Activated naive CD8-positive, alpha-beta T cell treated with anti-CD3 and anti-CD28 coated beads for 36 hours (primary cell): ENCODE data around the gene KRT16. TPM values are rescaled to one million over a fixed set of nuclear protein-coding genes. Genes with fewer than 3 reads are reported as not detected.
"Not testable (repeated sequence)": the region's sequence is repeated elsewhere in the genome, so short reads cannot be mapped to it uniquely, and the experiment has no call there.

ENCODE experiments used
- DNase-seq: peaks from one replicate; pipeline ENCODE4 v3.0.0; 2021
- H3K27ac Mint-ChIP-seq: one replicate; pipeline ENCODE4 v1.8.0; 2022; ENCODE audit warnings: mild to moderate bottlenecking, moderate library complexity, mixed read lengths
- H3K27me3 Mint-ChIP-seq: one replicate; pipeline ENCODE4 v1.8.0; 2022; ENCODE audit warnings: mild to moderate bottlenecking, mixed read lengths
- H3K36me3 Mint-ChIP-seq: one replicate; pipeline ENCODE4 v1.8.0; 2021; ENCODE audit warnings: mild to moderate bottlenecking, mixed read lengths
- H3K4me1 Mint-ChIP-seq: one replicate; pipeline ENCODE4 v1.8.0; 2021; ENCODE audit warnings: mixed read lengths
- H3K4me3 Mint-ChIP-seq: one replicate; pipeline ENCODE4 v1.8.0; 2022; ENCODE audit warnings: mild to moderate bottlenecking, moderate library complexity, mixed read lengths
- H3K9me3 Mint-ChIP-seq: one replicate; pipeline ENCODE4 v1.8.0; 2022; ENCODE audit warnings: mixed read lengths
- total RNA-seq, 2 experiments: library from RNA; stranded (reverse); gene quantifications; one replicate each; pipeline ENCODE4 v1.2.3, GENCODE V29; 2021

The KRT16 gene
- total RNA-seq, 2 experiments from 2014 or later, result not detected

DNA sequence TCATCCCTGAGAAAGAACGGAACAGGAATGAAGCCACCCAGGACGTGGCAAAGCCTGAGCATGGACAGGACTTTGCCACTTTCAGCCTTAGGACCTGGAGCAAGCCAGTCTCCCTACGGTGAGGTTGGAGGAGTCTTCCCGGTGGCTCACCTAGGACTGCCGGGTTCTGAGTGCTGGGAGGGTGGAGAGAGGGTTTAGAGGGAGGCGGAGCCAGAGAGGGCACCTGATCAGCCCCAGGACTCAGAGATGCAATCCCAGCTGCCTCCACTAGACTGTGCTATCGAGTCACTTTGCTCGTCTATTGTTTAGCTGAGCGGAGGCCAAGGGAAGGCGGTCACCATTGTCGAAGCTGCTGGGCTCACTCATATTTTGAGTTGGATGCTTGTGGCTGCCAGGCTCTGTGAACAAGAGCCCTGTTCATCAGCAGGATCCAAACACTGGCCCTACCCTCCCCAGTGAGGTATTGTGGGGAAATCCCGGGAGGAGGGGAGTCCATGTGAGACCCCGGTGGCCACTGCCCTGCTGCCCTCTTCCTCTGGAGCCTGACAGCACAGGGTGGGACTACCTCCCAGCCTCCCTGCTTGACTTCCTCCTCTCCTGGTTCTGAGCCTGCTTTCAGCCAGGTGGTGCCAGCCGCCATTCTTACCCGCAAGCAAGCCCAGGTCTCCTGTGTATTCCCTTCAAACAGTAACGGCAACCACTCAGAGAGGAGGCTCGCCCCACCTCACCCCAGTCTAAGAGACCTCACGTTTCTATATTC is 32.9 kb downstream of the KRT16 start:
- peaks cover 60% of the 10 kb centered on the region for H3K27me3 Mint-ChIP-seq

DNA sequence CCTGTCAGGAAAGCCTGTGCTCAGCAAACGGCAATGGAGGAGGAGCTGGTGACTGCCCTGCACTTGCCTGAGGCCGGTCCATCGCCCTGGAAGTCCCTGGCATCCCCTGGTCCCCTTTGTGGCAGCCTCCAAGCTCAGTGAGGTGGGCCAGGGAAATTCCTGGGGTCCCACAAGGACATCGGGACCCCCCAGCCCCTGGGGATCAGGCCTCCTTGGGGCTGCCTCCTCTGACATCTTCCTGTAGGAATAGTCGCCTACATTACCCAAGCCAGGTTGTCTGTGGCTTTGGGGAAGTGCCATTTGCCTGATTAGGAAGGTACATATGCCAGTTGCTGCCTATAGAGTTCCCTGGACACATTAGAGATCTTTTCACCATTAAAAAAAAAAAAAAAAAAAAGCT is 33.6 kb downstream of the KRT16 start:
- no peak overlapping the region for H3K27ac Mint-ChIP-seq
- DNase-seq, result no peak
- H3K27me3 Mint-ChIP-seq, result peaks cover 65% of the 10 kb centered on the region
- no peaks in the 10 kb centered on the region for H3K36me3 Mint-ChIP-seq
- H3K4me1 Mint-ChIP-seq, result no peaks in the 10 kb centered on the region
- H3K9me3 Mint-ChIP-seq, result no peaks in the 10 kb centered on the region
- H3K4me3 Mint-ChIP-seq, result no peak overlapping the region

More for the DNA sequence above, 32.9 kb downstream of the KRT16 start:
- H3K36me3 Mint-ChIP-seq, result no peaks in the 10 kb centered on the region
- no peak overlapping the region for H3K4me3 Mint-ChIP-seq
- no peaks in the 10 kb centered on the region for H3K4me1 Mint-ChIP-seq
- DNase-seq, result peak; percentile 74
- H3K27ac Mint-ChIP-seq, result no peak overlapping the region
- no peaks in the 10 kb centered on the region for H3K9me3 Mint-ChIP-seq

DNA sequence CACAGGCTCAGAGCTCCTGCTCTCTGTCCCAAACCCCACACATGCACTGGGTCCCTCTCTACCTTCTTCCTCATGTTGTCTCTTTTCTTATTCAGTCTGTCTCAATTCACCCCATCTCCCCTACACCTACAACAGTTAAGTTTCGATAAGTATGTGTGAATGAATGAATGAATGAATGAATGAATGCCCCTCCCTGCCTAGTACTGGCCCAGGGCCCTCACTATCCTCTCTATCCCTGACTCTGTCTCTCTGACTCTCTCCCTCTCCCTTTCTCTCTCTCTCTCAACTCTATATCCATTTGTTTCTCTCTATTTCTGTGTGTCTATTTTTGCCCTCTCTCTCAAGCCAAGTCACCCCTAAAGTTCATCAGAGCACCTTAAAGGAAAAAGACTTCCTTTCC is 34.0 kb downstream of the KRT16 start:
- DNase-seq, result no peak
- Mint-ChIP-seq H3K27ac (no peak overlapping the region), H3K9me3 (no peaks in the 10 kb centered on the region), H3K27me3 (peaks cover 69% of the 10 kb centered on the region), H3K4me3 (no peak overlapping the region), H3K36me3 (no peaks in the 10 kb centered on the region), H3K4me1 (no peaks in the 10 kb centered on the region)

DNA sequence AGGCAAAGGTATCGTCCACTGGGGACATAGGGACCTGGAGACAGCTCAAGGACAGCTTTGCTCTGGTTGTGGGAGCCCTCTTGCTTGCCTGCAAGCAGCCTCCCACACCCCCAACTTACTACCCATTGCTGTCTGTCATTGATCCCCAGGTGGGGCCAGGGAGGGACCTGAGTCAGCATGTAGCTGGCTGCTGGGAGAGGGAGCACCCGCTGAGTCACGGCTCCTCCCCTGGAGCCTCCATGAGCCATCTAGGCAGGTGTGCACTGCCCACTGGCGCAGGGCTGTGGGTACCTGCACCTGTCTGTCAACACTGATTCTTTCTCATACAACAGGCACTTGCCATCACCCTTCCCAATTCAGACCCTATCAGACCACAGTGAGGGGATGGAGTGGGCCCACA is 35.8 kb downstream of the KRT16 start:
- not testable (repeated sequence) for H3K36me3 Mint-ChIP-seq, H3K4me1 Mint-ChIP-seq, H3K9me3 Mint-ChIP-seq, H3K4me3 Mint-ChIP-seq, DNase-seq, H3K27ac Mint-ChIP-seq
- peaks cover 77% of the 10 kb centered on the region for H3K27me3 Mint-ChIP-seq

DNA sequence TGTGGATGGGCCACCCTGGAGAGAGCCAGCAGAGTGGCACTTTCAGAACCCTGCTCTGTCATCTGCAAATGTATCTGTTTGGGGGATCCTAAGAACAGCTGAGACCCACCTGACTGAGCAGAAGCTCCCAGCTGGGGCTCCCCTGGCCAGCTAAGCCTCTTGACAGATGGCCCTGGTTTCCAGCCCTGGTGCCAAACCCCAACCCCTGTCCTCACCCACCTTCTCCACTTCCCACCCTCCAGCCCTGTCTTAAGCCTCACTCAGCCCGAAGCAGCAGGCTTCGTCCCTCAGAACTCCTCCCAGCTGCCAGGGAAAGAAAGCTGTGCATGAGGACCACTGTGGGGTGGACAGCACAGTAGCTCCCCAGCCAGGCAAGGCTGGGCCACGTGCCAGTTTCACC is 37.2 kb downstream of the KRT16 start:
- Mint-ChIP-seq H3K4me1 (no peaks in the 10 kb centered on the region), H3K27ac (no peak overlapping the region), H3K27me3 (peaks cover 77% of the 10 kb centered on the region), H3K36me3 (no peaks in the 10 kb centered on the region), H3K4me3 (no peak overlapping the region), H3K9me3 (no peaks in the 10 kb centered on the region)
- no peak for DNase-seq

DNA sequence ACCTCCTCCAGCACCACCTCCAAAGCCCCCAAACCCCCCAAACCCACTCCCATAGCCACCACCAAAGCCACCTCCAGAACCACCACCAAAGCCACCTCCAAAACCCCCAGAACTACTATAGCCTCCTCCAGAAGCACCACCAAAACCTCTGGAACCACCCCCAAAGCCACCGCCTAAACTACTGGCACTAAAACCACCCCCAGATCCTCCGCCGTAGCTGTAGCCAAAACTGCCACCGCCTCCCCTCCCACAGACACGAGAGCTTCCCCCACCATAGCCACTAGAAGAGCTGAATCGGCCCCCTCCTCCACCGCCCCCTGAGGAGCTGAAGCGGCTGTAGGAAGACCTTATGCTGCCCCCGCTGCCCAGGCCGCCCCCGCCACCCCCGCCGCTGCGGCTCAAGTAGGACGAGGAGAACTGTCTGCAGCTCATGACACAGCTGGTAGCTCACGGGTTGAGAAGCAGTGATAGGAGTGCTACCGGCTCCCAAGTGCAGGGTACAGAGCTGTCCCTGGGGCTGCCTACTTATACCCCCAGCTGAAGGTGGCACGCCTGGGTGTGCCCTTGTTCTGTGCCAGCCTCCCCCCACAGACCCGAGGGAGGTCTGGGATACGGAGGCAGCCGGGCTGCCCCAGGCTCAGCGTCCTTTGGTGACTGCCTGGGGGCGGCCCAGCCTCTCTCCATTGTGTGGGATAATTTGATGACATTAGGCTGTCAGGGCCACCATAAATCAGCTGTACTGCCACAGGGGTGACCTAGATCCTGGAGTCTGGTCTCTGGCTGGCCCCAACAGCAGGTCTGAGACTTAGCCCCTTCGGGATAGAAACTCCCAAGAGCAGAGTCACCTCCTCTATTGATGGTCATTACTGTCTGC is 40.8 kb downstream of the KRT16 start, which contains the start of gene KRT9:
Gene KRT9, minus strand, starts transcription at position 499 of the 874 bp plus-strand sequence. Its CDS starts 67 bp downstream, at position 432.
- H3K36me3 Mint-ChIP-seq, result peaks cover 6% of the 10 kb centered on the region
- H3K27ac Mint-ChIP-seq, result no peak within 1 kb of the TSS
- peaks cover 12% of the 10 kb centered on the region for H3K9me3 Mint-ChIP-seq
- peaks cover 57% of the 10 kb centered on the region for H3K27me3 Mint-ChIP-seq
- peaks cover 8% of the 10 kb centered on the region for H3K4me1 Mint-ChIP-seq
- no peak for DNase-seq
- no peak within 1 kb of the TSS for H3K4me3 Mint-ChIP-seq

DNA sequence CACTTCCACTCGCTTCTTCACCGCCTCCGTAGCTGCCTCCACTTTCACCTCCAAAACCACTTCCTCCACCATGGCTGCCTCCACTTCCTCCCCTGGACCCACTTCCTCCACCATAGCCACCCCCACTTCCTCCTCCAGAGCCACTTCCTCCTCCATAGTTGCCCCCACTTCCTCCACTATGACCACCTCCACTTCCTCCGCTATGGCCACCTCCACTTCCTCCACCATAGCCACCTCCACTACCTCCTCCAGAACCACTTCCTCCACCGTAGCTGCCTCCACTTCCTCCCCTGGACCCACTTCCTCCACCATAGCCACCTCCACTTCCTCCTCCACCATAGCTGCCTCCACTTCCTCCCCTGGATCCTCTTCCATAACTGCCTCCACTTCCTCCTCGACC is 45.2 kb downstream of the KRT16 start:
- H3K4me3 Mint-ChIP-seq, result peak overlapping the region; percentile 26
- H3K9me3 Mint-ChIP-seq, result peaks cover 12% of the 10 kb centered on the region
- peak overlapping the region; percentile 75 for H3K27ac Mint-ChIP-seq
- peaks cover 6% of the 10 kb centered on the region for H3K36me3 Mint-ChIP-seq
- peaks cover 10% of the 10 kb centered on the region for H3K4me1 Mint-ChIP-seq
- H3K27me3 Mint-ChIP-seq, result peaks cover 48% of the 10 kb centered on the region
- no peak for DNase-seq

DNA sequence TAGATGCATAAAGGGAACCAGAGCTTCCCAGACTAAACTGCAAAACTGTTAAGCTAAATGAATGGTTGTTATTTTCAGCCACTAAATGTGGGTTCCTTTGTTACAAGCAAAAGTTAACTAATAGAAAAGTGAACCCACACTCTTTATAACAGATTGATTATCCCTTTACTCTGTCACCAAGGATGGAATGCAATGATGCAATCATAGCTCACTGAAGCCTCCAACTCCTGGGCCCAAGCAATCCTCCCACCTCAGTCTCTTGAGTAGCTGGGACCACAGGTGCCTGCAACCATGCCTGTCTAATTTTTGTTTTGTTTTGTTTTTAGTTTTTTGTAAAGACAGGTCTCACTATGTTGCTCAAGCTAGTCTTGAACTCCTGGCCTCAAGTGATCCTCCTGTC is 47.2 kb downstream of the KRT16 start:
- Mint-ChIP-seq H3K9me3 (peaks cover 12% of the 10 kb centered on the region), H3K36me3 (peaks cover 6% of the 10 kb centered on the region), H3K4me1 (peaks cover 10% of the 10 kb centered on the region)

DNA sequence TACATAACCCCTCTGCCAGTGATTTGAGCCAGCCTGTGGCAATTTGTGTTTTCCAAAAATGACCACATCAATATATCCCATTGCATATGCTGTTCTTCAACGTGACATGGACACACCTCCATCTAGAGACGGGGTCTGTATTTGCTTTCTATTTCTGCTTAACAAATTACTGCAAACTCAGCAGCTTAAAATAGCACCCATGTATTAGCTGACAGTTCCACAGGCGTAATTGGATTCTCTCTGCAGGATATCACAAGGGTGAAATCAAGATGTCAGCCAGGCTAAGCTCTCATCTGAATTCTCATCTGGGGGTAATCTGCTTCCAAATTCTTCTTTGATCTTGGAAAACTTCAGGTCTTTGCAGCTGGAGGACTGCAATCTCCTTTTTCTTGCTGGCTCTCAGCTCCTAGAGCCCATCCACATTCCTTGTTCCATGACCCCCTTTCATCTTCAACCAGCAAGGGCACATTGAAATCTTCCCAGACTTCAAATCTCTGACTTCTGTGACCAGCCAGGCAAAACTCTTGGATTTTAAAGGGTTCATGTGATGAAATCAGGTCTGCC is 48.9 kb downstream of the KRT16 start:
- Mint-ChIP-seq H3K4me3 (no peak overlapping the region), H3K36me3 (peaks cover 6% of the 10 kb centered on the region), H3K9me3 (peaks cover 12% of the 10 kb centered on the region), H3K27me3 (peaks cover 53% of the 10 kb centered on the region), H3K27ac (no peak overlapping the region), H3K4me1 (peaks cover 10% of the 10 kb centered on the region)
- DNase-seq, result no peak

More for the DNA sequence above, 47.2 kb downstream of the KRT16 start:
- no peak overlapping the region for H3K27ac Mint-ChIP-seq
- peaks cover 50% of the 10 kb centered on the region for H3K27me3 Mint-ChIP-seq
- no peak overlapping the region for H3K4me3 Mint-ChIP-seq
- no peak for DNase-seq

DNA sequence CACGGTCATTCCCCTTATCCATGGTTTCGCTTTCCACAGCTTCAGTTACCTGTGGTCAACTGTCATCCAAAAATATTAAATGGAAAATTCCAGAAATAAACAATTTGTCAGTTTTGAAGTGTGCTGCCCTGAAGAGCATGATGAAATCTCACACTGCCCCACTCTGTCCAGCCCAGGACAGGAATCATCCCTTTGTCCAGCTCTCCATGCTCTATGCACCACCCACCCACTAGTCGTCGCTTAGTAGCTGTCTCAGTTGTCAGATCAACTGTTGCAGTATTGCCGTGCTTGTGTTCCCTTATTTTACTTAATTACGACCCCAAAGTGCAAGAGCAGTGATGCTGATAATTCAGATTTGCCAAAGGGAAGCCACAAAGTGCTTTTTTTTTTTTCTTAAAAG is 51.0 kb downstream of the KRT16 start:
- Mint-ChIP-seq H3K9me3 (no peaks in the 10 kb centered on the region), H3K4me1 (peaks cover 2% of the 10 kb centered on the region), H3K4me3 (no peak overlapping the region), H3K27ac (no peak overlapping the region), H3K27me3 (peaks cover 64% of the 10 kb centered on the region), H3K36me3 (no peaks in the 10 kb centered on the region)
- no peak for DNase-seq

Other genes with a start within 250 kb of the KRT16 start
- gene KRT33B, start 243.0 kb downstream of the KRT16 start, total RNA-seq, result not detected
- gene KRT34, start 230.5 kb downstream of the KRT16 start, total RNA-seq, result not detected
- gene KRT31, start 215.2 kb downstream of the KRT16 start, total RNA-seq, result not detected
- not detected for gene KRT37, start 188.2 kb downstream of the KRT16 start, total RNA-seq
- not detected for gene KRT38, start 171.8 kb downstream of the KRT16 start, total RNA-seq
- gene KRT32, start 145.4 kb downstream of the KRT16 start, total RNA-seq, result not detected
- gene KRT35, start 131.6 kb downstream of the KRT16 start, total RNA-seq, result not detected
- gene KRT36, start 122.9 kb downstream of the KRT16 start, total RNA-seq, result not detected
- gene KRT13, start 107.2 kb downstream of the KRT16 start, total RNA-seq, result not detected
- gene KRT15, start 93.9 kb downstream of the KRT16 start, total RNA-seq, result not detected
- gene KRT19, start 84.5 kb downstream of the KRT16 start, total RNA-seq, result not detected
- gene KRT9, start 40.7 kb downstream of the KRT16 start, total RNA-seq, result not detected
- not detected for gene KRT14, start 25.9 kb downstream of the KRT16 start, total RNA-seq
- gene KRT17, start 11.8 kb upstream of the KRT16 start, total RNA-seq, result not detected
- 1,000 to 10,000 TPM; 1,196 to 1,277 TPM for gene EIF1, start 76.1 kb upstream of the KRT16 start, total RNA-seq
- gene GAST, start 99.6 kb upstream of the KRT16 start, total RNA-seq, result not detected
- gene HAP1, start 121.9 kb upstream of the KRT16 start, total RNA-seq, result under 1 TPM in 1 of 2 experiments, not detected in 1; 0.08 TPM
- gene JUP, start 173.9 kb upstream of the KRT16 start, total RNA-seq, result 1 to 10 TPM; 2.7 to 3.7 TPM
- 1 to 10 TPM; 1.5 to 1.8 TPM for gene P3H4, start 199.2 kb upstream of the KRT16 start, total RNA-seq
- under 1 TPM; 0.48 to 0.89 TPM for gene FKBP10, start 200.2 kb upstream of the KRT16 start, total RNA-seq
- gene NT5C3B, start 223.5 kb upstream of the KRT16 start, total RNA-seq, result 10 to 100 TPM; 52.8 to 56.7 TPM
- gene KLHL10, start 225.1 kb upstream of the KRT16 start, total RNA-seq, result under 1 TPM; 0.19 to 0.30 TPM